Measurements from ENCODE around the gene TNFRSF19.

- TF ChIP-seq CTCF (IDR thresholded peaks at IDR 0.05) (no peak), POLR2A (IDR thresholded peaks at IDR 0.05) (no peak)
These were observed 129.1 kb downstream of the TNFRSF19 start for GRCh38 chr13:23699271-23699670.

Measured in body of pancreas (tissue), 4 donors.